HG03565 (cell line): ENCODE results near the gene E2F6.
"Not testable (repeated sequence)": the region's sequence is repeated elsewhere in the genome, so short reads cannot be mapped to it uniquely, and the experiment has no call there.

Experiments used
- ATAC-seq: cut with Tn5 transposase; IDR thresholded peaks from one replicate; pipeline ENCODE4 v1.9.1; 2021; ENCODE audit warnings: mild to moderate bottlenecking, moderate library complexity; ENCODE audit not compliant: unreplicated experiment

E2F6 gene

DNA sequence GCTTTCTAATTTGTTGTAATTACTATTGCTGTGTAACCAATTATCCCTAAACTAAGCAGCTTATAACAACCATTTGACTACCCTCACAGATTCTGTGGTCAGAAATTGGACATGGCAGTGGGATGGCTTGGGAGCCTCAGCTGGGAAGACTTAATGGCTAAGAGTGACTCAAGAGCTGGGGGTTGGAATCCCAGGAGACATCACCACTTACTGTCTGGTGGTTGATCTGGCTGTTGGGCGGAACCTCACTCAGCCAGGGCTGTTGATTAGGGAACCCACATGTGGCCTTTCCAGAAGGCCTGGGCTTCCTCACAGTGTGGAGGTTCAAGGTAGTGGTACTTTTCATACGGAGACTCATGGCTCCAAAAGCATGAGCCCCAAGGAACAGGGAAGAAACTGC lies 49.8 kb downstream of the E2F6 start:
- ATAC-seq: no peak

GRCh38 chr2:11414372-11415124 lies 51.4 kb downstream of the E2F6 start:
- no peak for ATAC-seq

DNA sequence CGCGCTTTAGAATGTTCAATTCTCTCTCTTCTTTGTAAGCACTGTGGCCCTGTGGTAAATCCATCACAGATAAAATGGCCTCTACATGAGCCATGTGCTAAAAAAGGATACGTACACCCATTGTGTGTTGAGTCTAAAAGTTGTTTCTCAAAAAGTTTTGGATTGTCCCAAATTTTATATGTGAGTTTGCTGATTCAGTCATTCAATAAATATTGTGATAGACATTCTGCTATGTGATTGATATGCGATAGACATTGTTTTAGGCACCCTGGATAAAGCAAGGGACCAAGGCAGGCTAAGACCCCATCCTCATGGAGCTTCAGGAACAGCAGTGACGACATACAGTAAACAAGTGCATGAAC lies 53.5 kb downstream of the E2F6 start:
- ATAC-seq: no peak

DNA sequence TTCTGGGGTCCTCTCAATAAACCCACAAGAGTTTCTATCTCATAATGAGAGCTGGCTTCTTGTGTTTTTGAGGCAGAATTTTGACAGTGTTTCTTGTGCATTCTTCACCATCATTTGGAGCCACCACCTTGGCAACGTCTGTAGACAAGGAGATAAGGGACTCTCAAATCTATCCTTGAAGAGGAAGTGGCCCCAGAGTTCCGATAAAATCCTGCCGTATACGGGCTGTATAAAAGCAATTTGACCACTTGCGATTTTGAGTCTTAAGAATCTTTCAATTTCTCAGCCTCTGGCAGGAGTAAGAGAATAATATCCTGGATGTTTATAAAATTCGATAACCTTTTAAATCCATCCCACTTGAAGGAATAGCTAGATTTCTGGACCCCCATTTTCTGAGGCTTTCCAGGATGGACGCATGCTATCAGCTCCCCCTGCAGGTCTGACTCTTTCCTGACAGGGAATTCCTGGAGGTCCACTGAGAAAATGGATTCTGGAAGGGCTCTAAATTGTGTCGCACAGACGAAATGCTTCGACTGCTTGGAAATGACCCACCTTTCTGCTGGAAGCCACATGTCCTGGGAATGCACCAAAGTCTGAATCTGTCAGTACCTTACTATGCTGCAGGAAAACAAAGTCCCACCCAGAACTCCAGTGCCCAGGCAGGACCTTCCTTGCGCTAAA lies 54.1 kb downstream of the E2F6 start:
- no peak for ATAC-seq

DNA sequence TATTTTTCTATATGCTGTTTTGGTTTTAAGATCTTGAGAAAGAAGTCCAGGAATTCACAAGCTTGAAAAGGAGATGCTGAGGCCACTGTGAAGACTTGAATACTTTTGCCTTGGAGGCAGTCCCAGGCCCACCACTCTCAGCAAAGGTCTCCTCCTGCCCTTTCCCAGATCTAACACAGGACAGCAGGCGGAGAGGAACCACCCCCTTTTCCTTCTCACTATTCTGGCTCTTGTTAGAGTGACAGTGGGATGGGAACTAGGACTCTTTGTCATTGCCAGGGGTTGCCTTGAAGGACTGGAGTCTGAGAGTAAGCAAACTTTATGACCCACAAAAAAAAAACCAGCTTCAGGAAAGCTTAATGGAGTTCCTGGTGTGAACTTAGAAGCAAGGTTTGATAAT lies 54.7 kb downstream of the E2F6 start:
- ATAC-seq: no peak

- no peak for ATAC-seq
These were observed 55.9 kb downstream of the E2F6 start for GRCh38 chr2:11410101-11410500.

DNA sequence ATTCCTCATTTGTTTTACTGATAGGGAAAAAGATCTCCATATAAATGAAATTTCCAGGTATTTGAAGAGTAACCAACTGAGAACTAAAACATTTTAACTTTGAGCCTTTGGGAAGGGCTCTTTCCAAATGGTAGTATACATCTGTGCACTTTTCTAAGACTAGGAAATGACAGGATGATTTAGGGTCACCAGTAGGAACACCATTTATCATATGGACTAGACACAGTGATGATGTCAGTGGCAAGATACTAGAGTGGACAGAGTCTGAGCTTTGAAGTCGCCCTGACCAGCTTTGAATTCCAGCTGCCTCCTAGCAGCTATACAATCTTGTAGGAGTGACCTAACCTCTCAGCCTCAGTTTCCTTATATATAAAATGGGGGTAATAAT lies 56.4 kb downstream of the E2F6 start:
- no peak for ATAC-seq

- ATAC-seq: no peak
These were observed 56.9 kb downstream of the E2F6 start for GRCh38 chr2:11408959-11409571.

- ATAC-seq: no peak
These were observed 58.5 kb downstream of the E2F6 start for GRCh38 chr2:11407413-11407812.

- ATAC-seq: no peak
These were observed 59.0 kb downstream of the E2F6 start for GRCh38 chr2:11406958-11407381.

- ATAC-seq: no peak
These were observed 59.5 kb downstream of the E2F6 start for GRCh38 chr2:11406267-11406957.

DNA sequence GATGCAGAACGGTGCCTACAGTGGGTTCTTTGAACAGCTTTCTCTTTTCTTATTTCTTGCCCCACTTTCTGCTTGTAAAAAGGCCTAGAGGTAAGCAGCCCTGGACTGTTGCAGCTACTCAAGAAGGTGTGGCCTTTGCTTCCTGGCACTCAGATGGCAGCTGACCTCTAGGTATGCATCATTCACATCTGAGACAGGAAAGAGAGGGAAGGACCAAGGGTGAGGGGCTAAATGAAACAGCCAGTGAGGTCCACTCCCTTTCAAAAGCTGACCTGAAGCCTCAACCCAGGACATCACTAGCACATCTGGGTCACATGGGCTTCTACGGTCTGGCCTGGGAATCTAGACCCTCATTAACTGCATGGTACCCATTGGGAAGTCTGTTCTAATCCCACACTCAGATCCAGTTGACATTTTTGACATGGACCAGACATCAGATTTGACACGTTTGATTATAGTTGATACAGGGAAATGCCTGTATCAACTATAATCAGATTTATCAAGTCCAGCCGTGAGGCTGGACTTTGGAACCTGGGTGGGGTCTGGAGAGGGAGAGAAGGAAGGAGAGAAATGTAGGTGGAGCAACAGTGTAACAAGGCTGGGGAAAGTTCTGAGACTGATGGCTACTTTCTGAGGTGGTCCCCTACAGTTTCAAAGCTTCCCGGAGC lies 60.2 kb downstream of the E2F6 start:
- ATAC-seq: no peak

GRCh38 chr2:11405074-11405406 lies 60.9 kb downstream of the E2F6 start:
- not testable (repeated sequence) for ATAC-seq

DNA sequence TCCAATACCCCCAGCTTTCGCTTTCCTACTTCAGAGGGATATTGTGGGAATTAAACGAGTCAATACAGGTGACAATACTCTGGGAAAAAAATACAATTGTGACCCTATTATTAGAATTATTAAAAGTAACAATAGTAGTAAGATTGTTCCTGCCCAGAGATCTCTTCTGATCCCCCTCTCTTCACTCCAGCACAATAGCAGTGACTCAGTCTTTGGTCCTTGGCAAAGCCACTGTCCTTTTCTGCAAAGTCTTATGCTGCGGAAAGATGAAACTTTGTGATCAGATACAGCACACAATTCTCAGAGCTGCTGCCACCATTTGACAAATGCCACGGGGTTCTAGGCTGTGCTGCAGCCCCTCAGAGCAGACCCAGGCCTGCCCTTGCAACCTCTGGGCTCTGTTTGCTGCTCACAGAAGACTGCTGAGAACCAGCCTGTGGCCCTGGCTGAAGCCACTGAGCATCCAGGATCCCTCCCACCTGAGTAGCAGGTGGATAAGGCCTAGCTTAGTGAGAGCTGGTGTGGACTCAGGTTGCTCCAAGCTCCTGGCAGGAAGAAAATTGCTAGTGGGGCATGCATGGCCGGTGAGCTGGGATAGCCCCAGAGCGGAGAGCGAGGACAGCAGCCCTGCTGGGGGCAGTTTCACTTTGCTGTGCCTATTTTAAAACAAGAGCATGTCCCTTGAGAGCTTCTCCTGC lies 61.4 kb downstream of the E2F6 start:
- no peak for ATAC-seq

GRCh38 chr2:11402436-11402835 lies 63.5 kb downstream of the E2F6 start:
- no peak for ATAC-seq

DNA sequence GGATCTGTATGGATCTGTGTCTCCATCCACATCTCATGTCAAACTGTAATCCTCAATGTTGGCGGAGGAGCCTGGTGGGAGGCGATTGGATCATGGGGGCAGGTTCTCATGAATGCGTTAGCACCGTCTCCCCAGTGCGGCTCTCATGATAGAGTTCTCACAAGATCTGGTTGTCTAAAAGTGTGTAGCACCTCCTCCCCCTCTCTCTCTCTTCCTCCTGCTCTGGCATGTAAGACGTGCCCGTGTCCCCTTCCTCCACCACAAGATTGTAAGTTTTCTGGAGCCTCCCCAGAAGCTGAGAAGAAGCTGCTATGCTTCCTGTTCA lies 66.6 kb downstream of the E2F6 start:
- no peak for ATAC-seq

DNA sequence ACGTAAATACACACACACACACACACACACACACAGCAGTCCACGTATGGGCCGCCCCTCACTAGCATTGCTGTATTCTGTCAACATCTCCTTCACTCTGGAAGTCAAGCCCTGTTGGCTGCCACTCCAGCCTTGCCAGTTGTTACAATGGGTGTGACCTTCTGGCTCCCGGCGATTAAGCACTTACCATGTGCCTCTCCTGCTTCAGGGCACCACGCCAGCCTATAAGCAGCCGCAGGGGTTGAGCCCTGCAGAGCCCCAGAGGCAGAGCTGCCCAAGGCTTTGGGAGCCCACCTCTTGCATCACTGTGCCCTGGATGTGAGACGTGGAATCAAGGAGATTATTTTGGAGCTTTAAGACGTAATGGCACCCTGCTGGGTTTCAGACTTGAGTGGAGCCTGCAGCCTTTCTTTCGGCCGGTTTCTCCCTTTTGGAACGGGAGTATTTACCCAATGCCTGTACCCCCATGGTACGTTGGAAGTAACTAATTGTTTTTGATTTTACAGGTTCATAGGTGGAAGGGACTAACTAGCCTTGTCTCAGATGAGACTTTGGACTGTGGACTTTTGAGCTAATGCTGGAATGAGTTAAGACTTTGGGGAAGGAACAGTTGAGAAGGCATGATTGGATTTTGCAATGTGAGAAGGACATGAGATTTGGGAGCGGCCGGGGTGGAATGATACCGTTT lies 67.1 kb downstream of the E2F6 start:
- ATAC-seq: no peak

GRCh38 chr2:11397513-11397912 lies 68.4 kb downstream of the E2F6 start:
- no peak for ATAC-seq

DNA sequence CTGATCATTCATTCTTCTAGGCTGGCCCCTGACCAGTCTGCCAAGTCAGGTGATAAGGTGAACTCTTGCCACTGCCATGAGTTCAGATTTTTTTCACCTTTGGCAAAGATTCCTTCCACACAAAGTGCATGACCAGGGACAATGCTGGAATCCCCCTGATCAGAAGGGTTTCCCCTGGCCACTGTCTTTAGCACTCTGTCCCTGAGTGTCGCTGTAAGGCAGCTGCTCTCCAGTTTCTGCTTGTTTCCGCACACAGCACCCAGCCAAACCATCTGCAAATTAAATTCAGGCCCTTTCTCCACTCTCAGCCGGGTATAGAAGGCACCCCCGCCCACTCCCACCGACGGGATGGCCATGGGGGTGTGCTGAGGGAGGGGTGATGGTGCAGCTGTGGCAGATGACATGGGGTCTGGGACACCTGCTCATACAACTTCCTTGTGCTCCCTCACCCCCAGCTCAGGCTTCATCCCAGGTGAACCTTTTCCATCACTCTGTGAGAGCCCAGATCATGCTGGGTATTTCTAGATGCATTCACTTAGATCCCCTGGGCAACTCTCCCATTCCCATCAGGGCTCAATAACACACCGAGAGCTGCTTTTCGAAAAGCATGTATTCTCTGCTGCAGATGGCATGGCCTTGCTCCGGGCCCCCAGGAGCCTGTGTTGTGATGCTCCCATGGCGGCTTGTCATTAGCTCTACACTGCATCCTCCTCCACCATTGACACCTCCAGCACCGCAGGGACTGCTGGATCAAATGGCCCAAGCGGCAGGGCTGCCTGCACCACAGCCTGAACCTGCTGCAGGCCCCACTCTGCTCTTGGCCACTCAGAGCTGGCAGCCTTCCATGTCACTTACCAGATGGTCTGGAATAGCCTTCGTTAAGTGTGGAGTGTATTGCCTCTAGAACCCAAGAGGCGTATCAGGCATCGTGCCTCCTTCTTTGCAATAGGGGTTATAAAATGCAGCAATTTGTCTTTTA lies 69.2 kb downstream of the E2F6 start:
- ATAC-seq: no peak
